Measurements from ENCODE around the gene HMX2. TPM values are rescaled to one million over a fixed set of nuclear protein-coding genes. Genes with fewer than 3 reads are reported as not detected.

Gene HMX2, protein sequence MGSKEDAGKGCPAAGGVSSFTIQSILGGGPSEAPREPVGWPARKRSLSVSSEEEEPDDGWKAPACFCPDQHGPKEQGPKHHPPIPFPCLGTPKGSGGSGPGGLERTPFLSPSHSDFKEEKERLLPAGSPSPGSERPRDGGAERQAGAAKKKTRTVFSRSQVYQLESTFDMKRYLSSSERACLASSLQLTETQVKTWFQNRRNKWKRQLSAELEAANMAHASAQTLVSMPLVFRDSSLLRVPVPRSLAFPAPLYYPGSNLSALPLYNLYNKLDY
- not detected for total RNA-seq

GRCh38 chr10:123147635-123148413, at the start of gene HMX2:
Gene HMX2 (plus strand): TSS chr10:123148136. CDS start chr10:123148379, 243 bp downstream.
- peaks cover 80% of the 10 kb centered on the region for H3K27me3 Mint-ChIP-seq
- ChIA-PET POLR2A (no interaction called here), CTCF (no interaction called here)

GRCh38 chr10:123100030-123100762, 47.7 kb upstream of the HMX2 start:
- DNase-seq = no peak
- H3K4me3 Mint-ChIP-seq = no peak overlapping the region
- no peaks in the 10 kb centered on the region for H3K4me1 Mint-ChIP-seq
- ChIA-PET POLR2A (no interaction called here), CTCF (no interaction called here)
- no peaks in the 10 kb centered on the region for H3K9me3 Mint-ChIP-seq
- H3K36me3 Mint-ChIP-seq (ENCODE audit: low read depth) = no peaks in the 10 kb centered on the region
- H3K27me3 Mint-ChIP-seq = no peaks in the 10 kb centered on the region
- H3K27ac Mint-ChIP-seq = no peak overlapping the region

More at GRCh38 chr10:123147635-123148413, at the start of gene HMX2:
- peaks cover 59% of the 10 kb centered on the region for H3K4me1 Mint-ChIP-seq
- no peak for DNase-seq
- H3K4me3 Mint-ChIP-seq = peak within 1 kb of the TSS; percentile 38
- H3K9me3 Mint-ChIP-seq = no peaks in the 10 kb centered on the region
- peak within 1 kb of the TSS; percentile 57 for H3K27ac Mint-ChIP-seq
- H3K36me3 Mint-ChIP-seq (ENCODE audit: low read depth) = peaks cover 1% of the 10 kb centered on the region

GRCh38 chr10:123101872-123102271, 46.1 kb upstream of the HMX2 start:
- CTCF ChIA-PET = no interaction called here
- no peak overlapping the region for H3K4me3 Mint-ChIP-seq
- DNase-seq = no peak
- no peaks in the 10 kb centered on the region for H3K9me3 Mint-ChIP-seq
- H3K27ac Mint-ChIP-seq = no peak overlapping the region
- POLR2A ChIA-PET = no interaction called here
- no peaks in the 10 kb centered on the region for H3K4me1 Mint-ChIP-seq
- peaks cover 5% of the 10 kb centered on the region for H3K27me3 Mint-ChIP-seq
- no peaks in the 10 kb centered on the region for H3K36me3 Mint-ChIP-seq (ENCODE audit: low read depth)

DNA sequence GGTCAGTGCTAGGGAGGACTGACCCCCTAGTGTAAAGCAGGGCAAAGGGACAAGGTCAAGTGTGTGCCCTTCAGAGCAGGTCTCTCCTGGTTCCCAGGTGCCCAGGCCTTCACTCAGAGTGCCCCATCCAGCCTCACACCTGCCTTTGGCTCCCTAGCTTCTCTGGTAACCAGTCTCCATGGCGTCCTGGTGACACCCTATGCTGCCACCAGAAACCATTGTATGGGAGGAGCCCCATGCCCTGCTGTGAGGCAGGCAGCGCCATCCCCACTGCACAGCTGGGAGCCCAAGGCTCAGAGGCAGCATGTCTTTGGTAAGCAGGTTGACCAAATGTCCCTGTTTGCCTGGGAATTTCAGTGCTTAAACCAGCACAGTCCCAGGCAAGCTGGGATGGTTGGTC, 45.3 kb upstream of the HMX2 start:
- no peak for DNase-seq
- ChIA-PET CTCF (interaction anchor here (0.6 kb wide), 1 partner anchor 32 kb away, joined by 3 read pairs; no protein-coding TSS in a partner anchor), POLR2A (no interaction called here)
- H3K9me3 Mint-ChIP-seq = no peaks in the 10 kb centered on the region
- H3K27ac Mint-ChIP-seq = no peak overlapping the region
- H3K4me1 Mint-ChIP-seq = no peaks in the 10 kb centered on the region
- no peak overlapping the region for H3K4me3 Mint-ChIP-seq
- H3K27me3 Mint-ChIP-seq = peaks cover 5% of the 10 kb centered on the region
- no peaks in the 10 kb centered on the region for H3K36me3 Mint-ChIP-seq (ENCODE audit: low read depth)

DNA sequence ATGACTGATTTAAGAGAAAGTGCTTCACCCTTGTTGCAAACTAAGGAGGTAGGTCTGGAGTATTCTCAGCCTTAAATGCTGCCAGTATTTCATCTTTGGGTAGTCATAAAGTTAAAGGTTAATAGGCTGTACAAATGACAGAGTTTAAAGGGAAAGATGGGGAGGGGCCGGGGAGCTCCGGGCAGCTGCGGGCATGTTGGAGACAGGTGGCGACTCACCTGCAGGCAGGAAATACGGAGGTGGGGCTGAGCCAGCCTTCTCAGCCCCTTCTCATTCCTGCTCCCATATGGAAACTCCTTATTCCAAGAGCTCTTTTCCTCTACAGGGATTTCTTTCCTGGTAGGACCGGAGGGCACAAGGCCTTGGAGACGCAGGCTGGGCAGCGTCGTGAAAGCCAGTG, 44.0 kb upstream of the HMX2 start:
- H3K27ac Mint-ChIP-seq = no peak overlapping the region
- peaks cover 8% of the 10 kb centered on the region for H3K27me3 Mint-ChIP-seq
- DNase-seq = no peak
- H3K36me3 Mint-ChIP-seq (ENCODE audit: low read depth) = no peaks in the 10 kb centered on the region
- H3K4me1 Mint-ChIP-seq = no peaks in the 10 kb centered on the region
- H3K4me3 Mint-ChIP-seq = no peak overlapping the region
- CTCF ChIA-PET = interaction anchor here (0.8 kb wide), 1 partner anchor 569 kb away, joined by 3 read pairs; no protein-coding TSS in a partner anchor
- no peaks in the 10 kb centered on the region for H3K9me3 Mint-ChIP-seq
- POLR2A ChIA-PET = no interaction called here

- no peaks in the 10 kb centered on the region for H3K4me1 Mint-ChIP-seq
- H3K27ac Mint-ChIP-seq = no peak overlapping the region
- H3K27me3 Mint-ChIP-seq = peaks cover 16% of the 10 kb centered on the region
- CTCF ChIA-PET = no interaction called here
- H3K36me3 Mint-ChIP-seq (ENCODE audit: low read depth) = no peaks in the 10 kb centered on the region
- no peak for DNase-seq
- POLR2A ChIA-PET = no interaction called here
- no peaks in the 10 kb centered on the region for H3K9me3 Mint-ChIP-seq
- no peak overlapping the region for H3K4me3 Mint-ChIP-seq
Observed at GRCh38 chr10:123109466-123109865, 38.5 kb upstream of the HMX2 start.

DNA sequence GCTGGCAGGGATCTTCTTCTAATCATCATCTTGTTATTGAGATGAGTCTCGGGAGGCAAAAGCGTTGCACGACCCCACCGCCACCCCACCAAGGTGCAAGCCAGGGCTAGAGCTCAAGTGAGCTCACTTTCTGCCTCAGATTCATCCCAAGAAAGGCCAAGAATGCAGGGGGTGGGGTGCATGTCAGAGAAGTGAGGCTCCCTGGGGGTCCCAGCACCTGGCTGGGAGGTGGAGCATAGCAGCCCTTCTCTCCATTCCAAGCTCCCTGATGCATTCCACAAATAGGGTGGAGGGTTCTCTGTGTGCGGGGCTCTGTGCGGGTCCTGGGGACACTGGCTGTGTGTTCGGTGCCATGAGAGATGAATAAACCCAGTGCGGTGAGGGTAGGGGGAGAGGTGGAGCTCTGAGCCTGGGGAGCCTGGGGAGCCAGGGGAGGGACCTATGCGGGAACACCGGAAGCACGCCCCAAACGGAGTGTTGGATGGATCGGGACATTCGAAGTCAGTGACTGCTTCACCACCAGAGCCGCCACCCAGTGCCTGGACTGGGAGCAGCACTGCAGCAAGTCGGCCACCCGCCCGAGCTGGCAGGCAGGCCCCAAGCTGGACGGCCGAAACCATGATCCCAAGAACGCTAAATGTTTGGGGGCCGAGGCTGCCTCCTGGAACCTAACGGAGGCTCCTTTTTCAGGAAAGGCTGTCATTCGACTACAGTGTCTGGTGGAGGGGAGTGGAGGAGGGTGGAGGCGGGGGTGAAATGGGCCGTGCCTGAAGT, 30.1 kb upstream of the HMX2 start:
- Mint-ChIP-seq H3K9me3 (no peaks in the 10 kb centered on the region), H3K27me3 (peaks cover 27% of the 10 kb centered on the region), H3K27ac (no peak overlapping the region), H3K4me3 (no peak overlapping the region), H3K36me3 (ENCODE audit: low read depth) (no peaks in the 10 kb centered on the region), H3K4me1 (no peaks in the 10 kb centered on the region)
- CTCF ChIA-PET = no interaction called here
- POLR2A ChIA-PET = no interaction called here
- DNase-seq = no peak

DNA sequence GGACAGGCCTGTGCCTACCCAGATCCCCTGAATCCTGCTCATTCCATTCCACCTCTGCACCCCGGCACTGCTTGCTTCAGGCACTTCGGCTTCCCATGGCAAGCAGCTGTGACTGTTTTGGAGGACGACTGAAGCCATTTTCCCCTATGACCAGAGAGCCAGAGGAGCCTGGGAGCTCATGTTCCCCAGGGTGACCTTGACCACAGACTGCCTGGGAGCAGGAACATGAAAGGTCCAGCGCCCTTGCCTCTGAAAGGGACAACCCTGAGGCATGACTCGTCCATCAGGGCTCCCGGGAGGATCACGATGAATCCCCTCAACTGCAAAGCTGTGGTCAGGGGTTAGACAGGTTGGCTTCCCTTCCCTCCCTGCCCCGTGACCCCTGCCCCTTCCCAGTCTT, 28.9 kb upstream of the HMX2 start:
- H3K4me3 Mint-ChIP-seq = no peak overlapping the region
- CTCF ChIA-PET = no interaction called here
- no peaks in the 10 kb centered on the region for H3K36me3 Mint-ChIP-seq (ENCODE audit: low read depth)
- H3K27ac Mint-ChIP-seq = no peak overlapping the region
- POLR2A ChIA-PET = no interaction called here
- peaks cover 28% of the 10 kb centered on the region for H3K27me3 Mint-ChIP-seq
- H3K4me1 Mint-ChIP-seq = no peaks in the 10 kb centered on the region
- DNase-seq = no peak
- no peaks in the 10 kb centered on the region for H3K9me3 Mint-ChIP-seq

DNA sequence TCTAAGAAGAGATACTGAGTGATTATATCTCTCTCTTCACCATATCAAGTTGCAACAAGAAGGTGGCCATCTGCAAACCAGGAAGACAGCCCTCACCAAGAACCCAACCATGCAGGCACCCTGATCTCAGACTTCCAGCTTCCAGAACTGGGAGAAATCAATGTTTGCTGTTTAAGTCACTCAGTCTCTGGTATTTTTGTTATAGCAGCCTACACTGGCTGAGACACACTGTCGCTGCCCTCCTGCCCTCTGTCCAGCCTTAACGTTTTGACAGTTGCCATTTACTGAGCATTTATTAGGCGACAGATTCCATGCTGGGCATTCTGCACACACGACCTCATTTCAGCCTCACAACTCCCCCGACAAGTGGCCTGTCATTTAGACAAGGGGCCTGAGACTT, 21.7 kb upstream of the HMX2 start:
- Mint-ChIP-seq H3K36me3 (ENCODE audit: low read depth) (no peaks in the 10 kb centered on the region), H3K4me3 (no peak overlapping the region), H3K9me3 (no peaks in the 10 kb centered on the region), H3K27me3 (peaks cover 40% of the 10 kb centered on the region), H3K4me1 (no peaks in the 10 kb centered on the region), H3K27ac (no peak overlapping the region)
- CTCF ChIA-PET = no interaction called here
- POLR2A ChIA-PET = no interaction called here
- no peak for DNase-seq

- Mint-ChIP-seq H3K27me3 (peaks cover 64% of the 10 kb centered on the region), H3K36me3 (ENCODE audit: low read depth) (no peaks in the 10 kb centered on the region), H3K27ac (no peak overlapping the region), H3K4me3 (no peak overlapping the region), H3K9me3 (peaks cover 1% of the 10 kb centered on the region), H3K4me1 (peaks cover 19% of the 10 kb centered on the region)
- CTCF ChIA-PET = no interaction called here
- POLR2A ChIA-PET = no interaction called here
- no peak for DNase-seq
Observed at GRCh38 chr10:123129618-123130271, 18.2 kb upstream of the HMX2 start.

- DNase-seq = peak; percentile 89
- Mint-ChIP-seq H3K27me3 (peaks cover 72% of the 10 kb centered on the region), H3K9me3 (peaks cover 1% of the 10 kb centered on the region), H3K4me1 (peaks cover 25% of the 10 kb centered on the region), H3K36me3 (ENCODE audit: low read depth) (peaks cover 1% of the 10 kb centered on the region), H3K4me3 (peak overlapping the region; percentile 48), H3K27ac (peak overlapping the region; percentile 83)
- ChIA-PET POLR2A (no interaction called here), CTCF (interaction anchor here (1.1 to 1.5 kb wide), 4 partner anchors 13 to 117 kb away, joined by 3 to 10 read pairs (median 6); no protein-coding TSS in a partner anchor)
Observed at GRCh38 chr10:123132576-123133477, 15.1 kb upstream of the HMX2 start.

Data from activated CD4-positive, alpha-beta T cell treated with anti-CD3 and anti-CD28 coated beads, Interleukin-2, amount 10 ng/mL, durations not matched to agents 7 days and 5 days (primary cell).